Left lung (tissue), 10 donors: ENCODE measurements around the gene NSD2. TPM values are rescaled to one million over a fixed set of nuclear protein-coding genes. Genes with fewer than 3 reads are reported as not detected.
A peak's percentile ranks its signal among the peaks of the same experiment; 100 is the strongest.

Source experiments
- ATAC-seq: fragments of 200-7000 bp; cut with Tn5 transposase; one replicate; pipeline ENCODE4 v1.9.1; 2020; ENCODE audit warnings: moderate library complexity
- DNase-seq, 4 donors: peaks; one replicate each; pipeline ENCODE4 v3.0.0-alpha.2; 2013 to 2020
- H3K27ac ChIP-seq, 2 donors: fragments of 200-600 bp; sonication (generic) in 1 of 2; one replicate each; pipeline versions ENCODE4 v1.5.0 to v1.8.0; 2020 to 2021
- H3K27me3 ChIP-seq, 2 donors: fragments of 200-600 bp; sonication (generic) in 1 of 2; one replicate each; pipeline versions ENCODE4 v1.5.0 to v1.8.0; 2020 to 2021
- H3K36me3 ChIP-seq, 2 donors: fragments of 200-600 bp; sonication (generic) in 1 of 2; one replicate each; pipeline versions ENCODE4 v1.5.0 to v1.8.0; 2020 to 2021
- H3K4me1 ChIP-seq, 2 donors: fragments of 200-600 bp; one replicate each; pipeline ENCODE4 v1.8.0; 2021
- H3K4me3 ChIP-seq, 2 donors: fragments of 200-600 bp; sonication (generic) in 1 of 2; one replicate each; pipeline versions ENCODE4 v1.5.0 to v1.8.0; 2020 to 2021; ENCODE audit warnings: mild to moderate bottlenecking in 1 of 2
- H3K9me3 ChIP-seq, 2 donors: fragments of 200-600 bp; sonication (generic) in 1 of 2; one replicate each; pipeline versions ENCODE4 v1.5.0 to v1.8.0; 2020 to 2021
- CTCF ChIP-seq, 2 donors: fragments of 200-600 bp; sonication (generic) in 1 of 2; IDR thresholded peaks; one replicate each; pipeline versions ENCODE4 v1.5.0 to v1.8.0; 2021; ENCODE audit warnings: antibody characterized with exemption in 2 of 2
- intact Hi-C, 2 donors: fragments of 100-400 bp; cut with DNase I; formaldehyde crosslinking; loops; one replicate each; pipeline versions ENCODE4 v1.11.2 to v1.14.2; 2022
- polyA plus RNA-seq, 6 donors: library from polyadenylated mRNA; unstranded; fragments of 120-200 nt; gene quantifications; one replicate each; pipeline ENCODE4 v1.2.1, GENCODE V29; 2013; ENCODE audit not compliant: insufficient read length in 6 of 6
- total RNA-seq, 2 donors: library from RNA; stranded (reverse); fragmentation: NEBNext Ultra II Directional; extraction: Animal tissue kit (Norgen Biotek cat#: 25700); gene quantifications; one replicate each; pipeline ENCODE4 v1.2.1, GENCODE V29; 2021
- donor health status: DM: no; HTN: yes; CAD: no.
- donor health status: DM: no; HTN: no; CAD: no.

The NSD2 gene
- total and polyA plus RNA-seq, 8 donors: 53.6 to 93.8 (median 80.0) TPM

DNA sequence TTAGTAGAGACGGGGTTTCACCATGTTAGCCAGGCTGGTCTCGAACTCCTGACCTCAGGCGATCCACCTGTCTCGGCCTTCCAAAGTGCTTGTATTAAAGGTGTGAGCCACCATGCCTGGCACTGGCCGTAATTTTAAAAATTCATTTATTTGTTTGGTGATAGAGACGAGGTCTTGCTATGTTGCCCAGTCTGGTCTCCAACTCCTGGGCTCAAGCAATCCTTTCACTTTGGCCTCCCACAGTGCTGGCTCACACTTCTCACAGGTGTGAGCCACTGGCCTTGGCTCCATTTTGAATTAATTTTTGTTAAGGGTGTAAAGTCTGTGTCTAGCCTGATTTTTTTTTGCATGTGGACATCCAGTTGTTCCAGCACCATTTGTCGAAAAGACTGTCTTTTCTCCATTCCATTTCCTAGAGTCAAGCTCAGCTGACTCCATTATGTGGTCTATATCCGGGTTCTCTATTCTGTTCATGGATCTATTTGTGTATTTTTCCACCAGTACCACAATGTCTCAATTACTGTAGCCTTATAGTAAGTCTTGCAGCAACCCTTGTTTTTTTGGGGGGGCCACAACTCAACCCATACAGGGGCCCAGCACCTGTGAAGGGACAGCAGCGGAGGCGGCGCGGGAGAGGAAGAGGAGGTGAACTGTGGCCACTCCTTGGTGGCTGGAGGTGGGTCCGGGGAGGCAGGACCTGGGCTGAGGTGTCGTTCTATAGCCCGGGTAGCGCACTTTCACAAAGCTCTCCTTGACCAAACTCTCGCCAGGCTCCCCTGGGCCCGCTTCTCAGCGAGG lies 1.5 kb upstream of the NSD2 start:
- no peak for TF ChIP-seq CTCF (IDR thresholded peaks at IDR 0.05)
- Histone ChIP-seq H3K4me1 (peaks cover 11 to 27% of the 10 kb centered on the region in 2 donors), H3K36me3 (no peaks in the 10 kb centered on the region), H3K9me3 (no peaks in the 10 kb centered on the region), H3K27me3 (peaks cover 0 to 19% of the 10 kb centered on the region in 2 donors), H3K27ac (peak overlapping the region; percentile 99 to 100), H3K4me3 (peak overlapping the region; percentile 81 to 90)
- intact Hi-C loops: no loop called here
- ATAC-seq (peak; percentile 34), DNase-seq (peak in 1 of 4 donors; percentile 84)

DNA sequence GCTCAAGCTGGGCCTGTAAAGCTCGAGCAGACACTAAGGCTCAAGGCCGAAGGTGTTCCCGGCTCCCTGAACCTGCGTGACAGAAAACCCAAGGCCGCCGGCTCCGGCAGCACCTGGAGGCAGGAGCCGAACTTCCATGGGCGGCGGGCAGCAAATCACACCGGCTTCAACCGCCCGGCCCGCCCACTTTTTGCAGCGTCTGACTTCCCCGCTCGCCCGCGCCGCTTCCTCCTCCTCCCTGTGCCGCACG lies 940 bp upstream of the NSD2 start:
- peak overlapping the region; percentile 99 to 100 for H3K27ac ChIP-seq
- peaks cover 11 to 27% of the 10 kb centered on the region in 2 donors for H3K4me1 ChIP-seq
- peak in 3 of 4 donors; percentile 84 to 98 (median 91) for DNase-seq
- ATAC-seq: peak; percentile 81
- no peaks in the 10 kb centered on the region for H3K36me3 ChIP-seq
- H3K9me3 ChIP-seq: no peaks in the 10 kb centered on the region
- peak overlapping the region; percentile 81 to 90 for H3K4me3 ChIP-seq
- TF ChIP-seq CTCF (IDR thresholded peaks at IDR 0.05): no peak
- H3K27me3 ChIP-seq: peaks cover 0 to 19% of the 10 kb centered on the region in 2 donors
- intact Hi-C loops: no loop called here

DNA sequence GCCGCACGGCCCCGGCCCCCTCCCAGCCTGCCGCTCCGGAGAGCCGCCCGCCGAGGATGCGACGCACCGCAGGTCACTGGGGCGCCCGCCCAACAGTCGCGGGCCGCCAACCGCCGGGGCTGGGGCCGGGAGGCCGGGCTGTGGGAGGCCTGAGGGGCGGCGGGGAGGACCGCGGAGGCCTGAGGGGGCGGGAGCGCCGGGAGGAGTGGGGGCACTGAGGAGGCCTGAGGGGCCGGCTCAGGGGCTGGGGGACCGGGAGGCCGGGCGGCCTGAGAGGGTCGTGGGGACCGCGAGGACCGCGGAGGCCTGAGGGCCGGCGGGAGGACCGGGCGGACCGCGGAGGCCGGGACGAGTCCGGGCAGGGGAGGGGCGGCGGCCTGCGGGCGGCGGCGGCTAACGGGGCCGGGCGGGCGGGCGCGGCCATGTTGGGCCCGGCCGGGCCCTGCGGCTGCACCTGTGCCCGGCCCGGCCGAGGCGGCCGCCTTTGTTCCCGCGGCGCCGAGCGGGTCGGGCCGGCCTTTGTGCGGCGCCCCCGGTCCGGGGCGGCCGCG lies 353 bp downstream of the NSD2 start:
- no peak for ATAC-seq
- Histone ChIP-seq H3K4me1 (peaks cover 11 to 27% of the 10 kb centered on the region in 2 donors), H3K27ac (peak overlapping the region; percentile 77 to 86), H3K4me3 (peak overlapping the region; percentile 76 to 82), H3K36me3 (no peaks in the 10 kb centered on the region), H3K27me3 (peaks cover 0 to 13% of the 10 kb centered on the region in 2 donors), H3K9me3 (no peaks in the 10 kb centered on the region)
- TF ChIP-seq CTCF (IDR thresholded peaks at IDR 0.05): no peak
- DNase-seq: peak in 3 of 4 donors; percentile 19 to 90 (median 39)
- intact Hi-C loops: no loop called here

- intact Hi-C loops: no loop called here
- no peak for ATAC-seq
Measured at GRCh38 chr4:1872870-1873269, 1.7 kb downstream of the NSD2 start.

More at GRCh38 chr4:1872870-1873269, 1.7 kb downstream of the NSD2 start:
- H3K27ac ChIP-seq: peak overlapping the region in 1 of 2 donors; percentile 47
- no peak for TF ChIP-seq CTCF (IDR thresholded peaks at IDR 0.05)
- no peak for DNase-seq
- peak overlapping the region in 1 of 2 donors; percentile 76 for H3K4me3 ChIP-seq
- peaks cover 0 to 2% of the 10 kb centered on the region in 2 donors for H3K27me3 ChIP-seq
- H3K9me3 ChIP-seq: no peaks in the 10 kb centered on the region
- H3K36me3 ChIP-seq: no peaks in the 10 kb centered on the region
- peaks cover 11 to 27% of the 10 kb centered on the region in 2 donors for H3K4me1 ChIP-seq
